Stimulated activated CD4-positive, alpha-beta T cell treated with anti-CD3 and anti-CD28 coated beads, Interleukin-1b, Interleukin-23, amount 100 ng/mL, for 48 hours (primary cell): ENCODE data around the gene HSD17B3.
"Not testable (repeated sequence)": the region's sequence is repeated elsewhere in the genome, so short reads cannot be mapped to it uniquely, and the experiment has no call there.

Source experiments
- DNase-seq: peaks from one replicate; pipeline ENCODE4 v3.0.0-alpha.2; 2020

Gene HSD17B3

DNA sequence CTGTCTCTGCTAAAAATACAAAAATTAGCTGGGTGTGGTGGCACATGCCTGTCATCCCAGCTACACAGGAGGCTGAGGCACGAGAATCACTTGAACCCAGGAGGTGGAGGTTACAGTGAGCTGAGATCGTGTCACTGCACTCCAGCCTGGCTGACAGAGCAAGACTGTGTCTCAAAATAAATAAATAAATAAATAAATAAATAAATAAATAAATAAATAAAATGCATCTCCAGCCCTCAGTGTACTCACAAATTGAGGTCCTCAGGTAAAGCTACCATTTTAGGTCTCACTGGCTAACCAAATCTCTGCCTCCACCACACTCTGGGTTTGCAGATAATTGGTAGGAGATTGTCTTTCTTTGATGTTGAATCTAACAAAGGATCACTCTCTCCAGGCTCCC is 112.4 kb downstream of the HSD17B3 start:
- not testable (repeated sequence) for DNase-seq

DNA sequence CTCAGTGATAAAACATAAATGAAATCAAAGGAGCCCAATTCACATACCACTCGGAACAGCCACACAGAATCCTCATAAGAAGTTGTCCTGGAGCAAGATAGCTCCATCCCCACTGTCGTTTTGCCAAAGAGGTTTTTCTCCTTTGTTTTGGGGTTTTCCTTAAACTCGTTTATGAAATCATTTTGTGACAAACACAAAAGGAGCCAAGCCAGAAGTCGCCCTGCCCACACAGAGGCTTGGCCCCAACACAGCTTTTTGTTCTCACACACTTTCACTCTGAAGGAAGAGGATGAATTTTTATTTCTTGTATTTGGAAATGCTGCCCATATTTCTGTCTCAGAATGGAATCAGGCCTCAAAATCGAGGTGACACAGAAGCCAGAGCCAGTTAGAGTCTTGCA is 113.4 kb downstream of the HSD17B3 start:
- DNase-seq: no peak

- DNase-seq: no peak
Observed at GRCh38 chr9:96187151-96187555, 114.8 kb downstream of the HSD17B3 start.

- no peak for DNase-seq
Observed at GRCh38 chr9:96186591-96187011, 115.4 kb downstream of the HSD17B3 start.

DNA sequence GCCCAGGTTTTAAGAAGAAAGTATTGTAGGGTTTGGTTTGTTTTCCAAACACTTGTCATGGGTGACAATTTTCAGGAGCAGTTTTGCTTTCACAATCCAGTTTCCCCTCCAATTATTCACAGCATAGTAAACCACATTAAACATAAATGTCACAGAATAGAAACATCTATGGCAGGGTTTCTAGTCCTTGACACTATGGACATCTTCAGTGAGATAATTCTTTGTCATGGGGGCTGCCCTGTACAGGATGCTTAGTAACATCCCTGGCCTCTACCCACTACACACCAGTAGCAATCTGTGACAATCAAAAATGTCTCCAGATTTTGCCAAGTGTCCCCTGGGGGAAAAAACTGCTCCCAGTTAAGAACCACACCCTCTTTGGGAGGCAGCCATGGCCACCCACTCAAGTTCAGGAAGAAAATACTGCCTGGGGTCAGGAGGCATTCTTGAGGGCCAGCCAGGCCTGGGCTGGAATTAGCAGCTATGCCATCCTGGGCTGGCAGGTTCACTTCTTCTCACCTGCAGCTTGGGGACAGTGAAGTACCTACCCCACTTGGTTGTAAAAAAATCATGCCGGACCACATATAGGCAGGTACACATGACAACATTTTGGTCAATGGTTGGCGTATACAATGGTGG is 116.3 kb downstream of the HSD17B3 start:
- no peak for DNase-seq
